Sigmoid colon (tissue), 7 donors: ENCODE measurements around the gene G3BP2. TPM values are rescaled to one million over a fixed set of nuclear protein-coding genes. Genes with fewer than 3 reads are reported as not detected.
"Not testable (repeated sequence)": the region's sequence is repeated elsewhere in the genome, so short reads cannot be mapped to it uniquely, and the experiment has no call there.

Source experiments
- DNase-seq: peaks from one replicate; pipeline ENCODE4 v3.0.0-alpha.2; 2019
- H3K27ac ChIP-seq, 4 donors: fragments of 200-600 bp; sonication (generic); one replicate each; pipeline ENCODE4 v1.5.1; 2016 to 2019; ENCODE audit warnings: mild to moderate bottlenecking in 1 of 4
- H3K27me3 ChIP-seq, 3 donors: fragments of 200-600 bp; sonication (generic); one replicate each; pipeline ENCODE4 v1.5.1; 2019; ENCODE audit warnings: mild to moderate bottlenecking in 1 of 3
- H3K36me3 ChIP-seq, 4 donors: fragments of 200-600 bp; sonication (generic); one replicate each; pipeline ENCODE4 v1.5.1; 2016 to 2019
- H3K4me1 ChIP-seq, 4 donors: fragments of 200-600 bp; sonication (generic); one replicate each; pipeline ENCODE4 v1.5.1; 2017 to 2019
- H3K4me3 ChIP-seq, 4 donors: fragments of 200-600 bp; sonication (generic); one replicate each; pipeline ENCODE4 v1.5.1; 2017 to 2019; ENCODE audit warnings: mild to moderate bottlenecking in 2 of 4, moderate library complexity in 1 of 4
- H3K9me3 ChIP-seq, 4 donors: fragments of 200-600 bp in 3 of 4; sonication (generic) in 3 of 4; one replicate each; pipeline versions ENCODE4 v1.5.1 to v1.6.1; 2013 to 2019
- CTCF ChIP-seq, 4 experiments: fragments of 450-650 bp in 3 of 4; fragments of 200-600 bp in 1 of 4; IDR thresholded peaks; one replicate each; pipeline ENCODE4 v1.5.1; 2016 to 2019; ENCODE audit warnings: antibody characterized with exemption in 4 of 4, mild to moderate bottlenecking in 3 of 4, moderate library complexity in 2 of 4
- EP300 ChIP-seq, 4 donors: sonication (generic); formaldehyde crosslinking; IDR thresholded peaks; one replicate each; pipeline ENCODE4 v1.6.1; 2017; ENCODE audit warnings: antibody characterized with exemption in 4 of 4
- POLR2A ChIP-seq, 2 donors: fragments of 450-650 bp; IDR thresholded peaks; one replicate each; pipeline ENCODE4 v1.6.1; 2016; ENCODE audit warnings: antibody characterized with exemption in 2 of 2, mild to moderate bottlenecking in 2 of 2, moderate library complexity in 2 of 2
- POLR2AphosphoS5 ChIP-seq, 4 donors: sonication (generic); formaldehyde crosslinking; IDR thresholded peaks; one replicate each; pipeline ENCODE4 v1.6.1; 2017; ENCODE audit warnings: antibody characterized with exemption in 4 of 4
- WGBS, 2 donors: extraction: QIAGEN DNeasy Blood & Tissue Kit; methylation state at CpG; one replicate each; pipeline ENCODE4 v1.1.7; 2013; 5-methylcytosine and 5-hydroxymethylcytosine counted together
- intact Hi-C: fragments of 100-400 bp; cut with DNase I; formaldehyde crosslinking; loops from one replicate; pipeline ENCODE4 v1.15.1; 2023
- polyA plus RNA-seq, 3 donors: library from polyadenylated mRNA; stranded (reverse); fragments of 200-250 nt; gene quantifications; one replicate each; pipeline ENCODE4 v1.2.3, GENCODE V29; 2013
- total RNA-seq, 4 donors: library from RNA; depleted of rRNA; stranded (reverse); fragments of >200 nt; gene quantifications; one replicate each; pipeline ENCODE4 v1.1.0, GENCODE V29; 2016
- donor health status: healthy with polysubstance abuse.
- donor health status: Bipolar disorder and iron deficiency.
- donor health status: healthy.

Gene G3BP2
- total and polyA plus RNA-seq, 7 donors = 60.7 to 141 (median 102) TPM

GRCh38 chr4:75698162-75698962 is 25.2 kb upstream of the G3BP2 start:
- H3K27me3 ChIP-seq = no peaks in the 10 kb centered on the region
- WGBS, 2 donors = 62 to 72% methylated on average over 6 of the region's 6 CpGs
- H3K4me1 ChIP-seq = peaks cover 0 to 18% (median 9%) of the 10 kb centered on the region in 4 donors
- no peaks in the 10 kb centered on the region for H3K9me3 ChIP-seq
- no peak overlapping the region for H3K4me3 ChIP-seq
- no peak for DNase-seq
- intact Hi-C loops = no loop called here
- H3K27ac ChIP-seq = peak overlapping the region in 1 of 4 donors; percentile 20
- no peak for TF ChIP-seq CTCF (IDR thresholded peaks at IDR 0.05)
- no peak for TF ChIP-seq POLR2A (IDR thresholded peaks at IDR 0.05)
- no peak for TF ChIP-seq EP300 (IDR thresholded peaks at IDR 0.05)
- TF ChIP-seq POLR2AphosphoS5 (IDR thresholded peaks at IDR 0.05) = no peak
- no peaks in the 10 kb centered on the region for H3K36me3 ChIP-seq

GRCh38 chr4:75696581-75696980 is 23.4 kb upstream of the G3BP2 start:
- H3K36me3 ChIP-seq = no peaks in the 10 kb centered on the region
- no peak for DNase-seq
- peak overlapping the region in 1 of 4 donors; percentile 51 for H3K27ac ChIP-seq
- intact Hi-C loops = no loop called here
- no peaks in the 10 kb centered on the region for H3K9me3 ChIP-seq
- TF ChIP-seq EP300 (IDR thresholded peaks at IDR 0.05) (no peak), POLR2AphosphoS5 (IDR thresholded peaks at IDR 0.05) (no peak), CTCF (IDR thresholded peaks at IDR 0.05) (no peak)
- 81 to 92% methylated on average over 3 of the region's 3 CpGs for WGBS, 2 donors
- H3K4me1 ChIP-seq = peaks cover 0 to 12% (median 4%) of the 10 kb centered on the region in 4 donors
- H3K27me3 ChIP-seq = no peaks in the 10 kb centered on the region
- no peak overlapping the region for H3K4me3 ChIP-seq

DNA sequence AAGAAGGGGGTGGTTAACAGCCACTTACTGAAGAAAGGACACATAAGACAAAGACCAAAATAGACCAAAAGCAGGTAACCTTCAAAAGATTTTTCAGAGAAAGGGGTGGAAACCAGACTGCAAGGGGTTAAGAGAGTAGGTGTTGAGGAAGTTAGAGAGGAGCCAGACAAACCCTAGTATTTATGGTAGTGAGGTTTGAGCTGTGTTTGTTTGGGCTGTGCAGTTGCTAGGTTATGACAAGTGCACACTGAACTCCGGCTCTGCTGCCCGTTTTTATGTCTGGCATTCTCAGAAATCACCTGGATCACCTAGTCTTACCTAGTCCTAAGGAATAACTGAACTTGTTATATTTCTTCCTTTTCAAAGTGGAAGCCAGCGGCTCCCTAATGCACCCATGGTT is 22.9 kb upstream of the G3BP2 start:
- Histone ChIP-seq H3K27me3 (no peaks in the 10 kb centered on the region), H3K36me3 (no peaks in the 10 kb centered on the region), H3K4me3 (no peak overlapping the region), H3K27ac (peak overlapping the region in 1 of 4 donors; percentile 51), H3K9me3 (no peaks in the 10 kb centered on the region), H3K4me1 (peaks cover 0 to 12% (median 4%) of the 10 kb centered on the region in 4 donors)
- no peak for TF ChIP-seq EP300 (IDR thresholded peaks at IDR 0.05)
- no peak for TF ChIP-seq CTCF (IDR thresholded peaks at IDR 0.05)
- no peak for TF ChIP-seq POLR2A (IDR thresholded peaks at IDR 0.05)
- TF ChIP-seq POLR2AphosphoS5 (IDR thresholded peaks at IDR 0.05) = no peak
- intact Hi-C loops = no loop called here
- 12 to 32% methylated on average over 3 of the region's 3 CpGs for WGBS, 2 donors
- DNase-seq = no peak

- WGBS, 2 donors = 95 to 96% methylated on average over 5 of the region's 5 CpGs
- H3K27ac ChIP-seq, H3K36me3 ChIP-seq, intact Hi-C loops, H3K4me3 ChIP-seq, DNase-seq, H3K9me3 ChIP-seq, H3K27me3 ChIP-seq: not testable (repeated sequence)
- H3K4me1 ChIP-seq = peaks cover 0 to 12% (median 4%) of the 10 kb centered on the region in 4 donors
Measured at GRCh38 chr4:75692066-75692465, 18.9 kb upstream of the G3BP2 start.

DNA sequence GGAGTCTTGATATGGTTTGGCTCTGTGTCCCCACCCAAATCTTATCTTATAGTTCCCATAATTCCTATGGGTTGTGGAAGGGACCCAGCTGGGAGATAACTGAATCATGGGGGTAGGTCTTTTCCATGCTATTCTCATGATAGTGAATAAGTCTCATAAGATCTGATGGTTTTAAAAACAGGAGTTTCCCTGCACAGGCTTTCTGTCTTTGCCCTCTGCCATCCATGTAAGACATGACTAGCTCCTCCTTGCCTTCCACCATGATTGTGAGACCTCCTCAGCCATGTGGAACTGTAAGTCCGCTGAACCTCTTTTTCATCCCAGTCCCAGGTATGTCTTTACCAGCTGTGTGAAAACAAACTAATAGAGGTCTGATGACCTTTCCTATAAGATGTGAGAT is 13.9 kb upstream of the G3BP2 start:
- H3K27me3 ChIP-seq, H3K36me3 ChIP-seq, H3K9me3 ChIP-seq, intact Hi-C loops, H3K27ac ChIP-seq, DNase-seq, H3K4me1 ChIP-seq, H3K4me3 ChIP-seq: not testable (repeated sequence)
- 96 to 100% methylated on average over 1 of the region's 1 CpG for WGBS, 2 donors

- intact Hi-C loops = no loop called here
- H3K27ac ChIP-seq = peak overlapping the region in 1 of 4 donors; percentile 4
Measured at GRCh38 chr4:75686346-75686745, 13.1 kb upstream of the G3BP2 start.

More at GRCh38 chr4:75686346-75686745, 13.1 kb upstream of the G3BP2 start:
- Histone ChIP-seq H3K36me3 (no peaks in the 10 kb centered on the region), H3K4me3 (no peak overlapping the region), H3K4me1 (no peaks in the 10 kb centered on the region), H3K27me3 (no peaks in the 10 kb centered on the region), H3K9me3 (no peaks in the 10 kb centered on the region)
- no peak for DNase-seq
- WGBS, 2 donors = 68 to 95% methylated on average over 3 of the region's 3 CpGs
- TF ChIP-seq POLR2AphosphoS5 (IDR thresholded peaks at IDR 0.05) (no peak), EP300 (IDR thresholded peaks at IDR 0.05) (no peak), POLR2A (IDR thresholded peaks at IDR 0.05) (no peak), CTCF (IDR thresholded peaks at IDR 0.05) (no peak)
